ENCODE measurements around the gene ABRACL.
"Not testable (repeated sequence)": the region's sequence is repeated elsewhere in the genome, so short reads cannot be mapped to it uniquely, and the experiment has no call there.

Gene ABRACL

GRCh38 chr6:138989098-138989983 lies 39.2 kb upstream of the ABRACL start:
- Histone ChIP-seq H3K27ac (peak overlapping the region; percentile 90), H3K4me3 (ENCODE audit: low read depth, low read length) (no peak overlapping the region), H2AFZ (peak overlapping the region; percentile 92), H3K79me2 (peaks cover 19% of the 10 kb centered on the region), H3K4me2 (ENCODE audit: low read length) (peak overlapping the region; percentile 64), H3K4me1 (peaks cover 34% of the 10 kb centered on the region), H3K9ac (no peak overlapping the region), H3K27me3 (ENCODE audit: control insufficient read depth, insufficient read depth, low read length) (no peaks in the 10 kb centered on the region), H3K36me3 (ENCODE audit: control insufficient read depth, insufficient read depth, low read length) (no peaks in the 10 kb centered on the region), H3K9me3 (ENCODE audit: control insufficient read depth, low read length) (no peaks in the 10 kb centered on the region)
- TF ChIP-seq, protein P1, sequence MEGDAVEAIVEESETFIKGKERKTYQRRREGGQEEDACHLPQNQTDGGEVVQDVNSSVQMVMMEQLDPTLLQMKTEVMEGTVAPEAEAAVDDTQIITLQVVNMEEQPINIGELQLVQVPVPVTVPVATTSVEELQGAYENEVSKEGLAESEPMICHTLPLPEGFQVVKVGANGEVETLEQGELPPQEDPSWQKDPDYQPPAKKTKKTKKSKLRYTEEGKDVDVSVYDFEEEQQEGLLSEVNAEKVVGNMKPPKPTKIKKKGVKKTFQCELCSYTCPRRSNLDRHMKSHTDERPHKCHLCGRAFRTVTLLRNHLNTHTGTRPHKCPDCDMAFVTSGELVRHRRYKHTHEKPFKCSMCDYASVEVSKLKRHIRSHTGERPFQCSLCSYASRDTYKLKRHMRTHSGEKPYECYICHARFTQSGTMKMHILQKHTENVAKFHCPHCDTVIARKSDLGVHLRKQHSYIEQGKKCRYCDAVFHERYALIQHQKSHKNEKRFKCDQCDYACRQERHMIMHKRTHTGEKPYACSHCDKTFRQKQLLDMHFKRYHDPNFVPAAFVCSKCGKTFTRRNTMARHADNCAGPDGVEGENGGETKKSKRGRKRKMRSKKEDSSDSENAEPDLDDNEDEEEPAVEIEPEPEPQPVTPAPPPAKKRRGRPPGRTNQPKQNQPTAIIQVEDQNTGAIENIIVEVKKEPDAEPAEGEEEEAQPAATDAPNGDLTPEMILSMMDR (IDR thresholded peaks at IDR 0.05), result no peak

GRCh38 chr6:138991206-138991605 lies 37.3 kb upstream of the ABRACL start:
- peaks cover 8% of the 10 kb centered on the region for H3K79me2 ChIP-seq
- no peak overlapping the region for H3K4me3 ChIP-seq (ENCODE audit: low read depth, low read length)
- H3K27ac ChIP-seq, result peak overlapping the region; percentile 40
- no peaks in the 10 kb centered on the region for H3K36me3 ChIP-seq (ENCODE audit: control insufficient read depth, insufficient read depth, low read length)
- TF ChIP-seq, protein P1 (IDR thresholded peaks at IDR 0.05), result no peak
- no peaks in the 10 kb centered on the region for H3K9me3 ChIP-seq (ENCODE audit: control insufficient read depth, low read length)
- H3K4me2 ChIP-seq (ENCODE audit: low read length), result peak overlapping the region; percentile 54
- H3K9ac ChIP-seq, result no peak overlapping the region
- peak overlapping the region; percentile 10 for H2AFZ ChIP-seq
- peaks cover 26% of the 10 kb centered on the region for H3K4me1 ChIP-seq
- H3K27me3 ChIP-seq (ENCODE audit: control insufficient read depth, insufficient read depth, low read length), result no peaks in the 10 kb centered on the region

DNA sequence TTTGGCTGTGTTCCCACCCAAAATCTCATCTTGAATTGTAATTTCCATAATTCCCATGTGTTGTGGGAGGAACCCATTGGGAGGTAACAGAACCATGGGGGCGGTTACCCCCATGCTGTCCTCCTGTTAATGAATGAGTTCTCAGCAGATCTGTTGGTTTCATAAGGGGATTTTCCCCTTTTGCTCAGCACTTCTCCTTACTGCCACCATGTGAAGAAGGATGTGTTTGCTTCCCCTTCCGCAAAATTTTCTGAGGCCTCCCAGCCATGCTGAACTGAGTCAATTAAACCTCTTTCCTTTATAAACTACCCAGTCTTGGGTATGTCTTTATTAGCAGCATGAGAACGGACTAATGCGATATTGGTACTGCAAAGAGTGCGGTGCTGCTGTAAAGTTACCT lies 35.6 kb upstream of the ABRACL start:
- not testable (repeated sequence) for H3K36me3 ChIP-seq (ENCODE audit: control insufficient read depth, insufficient read depth, low read length); H3K4me2 ChIP-seq (ENCODE audit: low read length); H3K27ac ChIP-seq; H2AFZ ChIP-seq; H3K4me3 ChIP-seq (ENCODE audit: low read depth, low read length); H3K9ac ChIP-seq; H3K27me3 ChIP-seq (ENCODE audit: control insufficient read depth, insufficient read depth, low read length); H3K9me3 ChIP-seq (ENCODE audit: control insufficient read depth, low read length); H3K79me2 ChIP-seq
- H3K4me1 ChIP-seq, result peaks cover 26% of the 10 kb centered on the region

- not testable (repeated sequence) for H3K79me2 ChIP-seq; H3K36me3 ChIP-seq (ENCODE audit: control insufficient read depth, insufficient read depth, low read length); H3K4me3 ChIP-seq (ENCODE audit: low read depth, low read length); H3K9ac ChIP-seq; H3K9me3 ChIP-seq (ENCODE audit: control insufficient read depth, low read length); H2AFZ ChIP-seq; H3K27me3 ChIP-seq (ENCODE audit: control insufficient read depth, insufficient read depth, low read length); H3K4me2 ChIP-seq (ENCODE audit: low read length); H3K27ac ChIP-seq
- peaks cover 26% of the 10 kb centered on the region for H3K4me1 ChIP-seq
Measured at GRCh38 chr6:138993410-138993809, 35.1 kb upstream of the ABRACL start.

- Histone ChIP-seq H3K4me1 (peaks cover 8% of the 10 kb centered on the region), H3K27me3 (ENCODE audit: control insufficient read depth, insufficient read depth, low read length) (no peaks in the 10 kb centered on the region), H2AFZ (no peak overlapping the region), H3K27ac (no peak overlapping the region), H3K9ac (no peak overlapping the region), H3K36me3 (ENCODE audit: control insufficient read depth, insufficient read depth, low read length) (no peaks in the 10 kb centered on the region), H3K79me2 (no peaks in the 10 kb centered on the region), H3K4me3 (ENCODE audit: low read depth, low read length) (no peak overlapping the region), H3K9me3 (ENCODE audit: control insufficient read depth, low read length) (no peaks in the 10 kb centered on the region), H3K4me2 (ENCODE audit: low read length) (no peak overlapping the region)
- TF ChIP-seq, protein P1 (IDR thresholded peaks at IDR 0.05), result no peak
Measured at GRCh38 chr6:138996524-138996923, 32.0 kb upstream of the ABRACL start.
